Brain microvascular endothelial cell (primary cell): ENCODE results near the gene ADCK1.

Experiments used
- DNase-seq: peaks from one replicate; pipeline ENCODE4 v3.0.0-alpha.2; 2020
- H3K27ac ChIP-seq: fragments of 250-450 bp; sonication (Bioruptor Pico); 2 replicates; pipeline ENCODE4 v1.5.1; 2020; ENCODE audit warnings: mild to moderate bottlenecking, moderate library complexity
- H3K27me3 ChIP-seq: fragments of 250-450 bp; sonication (Bioruptor Pico); replicated peaks from 2 replicates; pipeline ENCODE4 v1.5.1; 2020; ENCODE audit warnings: mild to moderate bottlenecking
- H3K36me3 ChIP-seq: fragments of 250-450 bp; sonication (Bioruptor Pico); replicated peaks from 2 replicates; pipeline ENCODE4 v1.5.1; 2020; ENCODE audit warnings: mild to moderate bottlenecking
- H3K4me3 ChIP-seq: 2 replicates; pipeline ENCODE4 v1.5.1; 2011; ENCODE audit warnings: low read depth, mild to moderate bottlenecking, control low read depth, low read length, moderate library complexity
- CTCF ChIP-seq: IDR thresholded peaks from 2 replicates; pipeline ENCODE4 v1.5.1; 2011; ENCODE audit warnings: low read depth, mild to moderate bottlenecking, moderate library complexity, low read length, control low read depth, inconsistent platforms; ENCODE audit errors: missing control alignments
- in situ Hi-C: cut with HindIII; loops from 2 replicates; pipeline ENCODE4 v1.10.0; 2017; ENCODE audit warnings: low sequenced_read_pairs, low pct_ligation_motif_present

ADCK1 gene

GRCh38 chr14:77856941-77857340 lies 57.0 kb downstream of the ADCK1 start:
- TF ChIP-seq CTCF: no peak
- no peak for DNase-seq
- no peak overlapping the region for H3K4me3 ChIP-seq
- no peaks in the 10 kb centered on the region for H3K27me3 ChIP-seq
- H3K36me3 ChIP-seq: no peaks in the 10 kb centered on the region
- in situ Hi-C loops: no loop called here
- H3K27ac ChIP-seq: no peak overlapping the region

- TF ChIP-seq CTCF: no peak
- Histone ChIP-seq H3K36me3 (no peaks in the 10 kb centered on the region), H3K27me3 (no peaks in the 10 kb centered on the region), H3K27ac (no peak overlapping the region), H3K4me3 (no peak overlapping the region)
- in situ Hi-C loops: no loop called here
- no peak for DNase-seq
Measured at GRCh38 chr14:77859934-77860570, 60.1 kb downstream of the ADCK1 start.

- no peak overlapping the region for H3K4me3 ChIP-seq
- no peaks in the 10 kb centered on the region for H3K27me3 ChIP-seq
- in situ Hi-C loops: no loop called here
- no peak overlapping the region for H3K27ac ChIP-seq
- no peak for DNase-seq
- no peaks in the 10 kb centered on the region for H3K36me3 ChIP-seq
- no peak for TF ChIP-seq CTCF
Measured at GRCh38 chr14:77861201-77861600, 61.3 kb downstream of the ADCK1 start.

GRCh38 chr14:77862154-77862786 lies 62.4 kb downstream of the ADCK1 start:
- TF ChIP-seq CTCF: peak; percentile 100
- in situ Hi-C loops: no loop called here
- Histone ChIP-seq H3K36me3 (no peaks in the 10 kb centered on the region), H3K27me3 (no peaks in the 10 kb centered on the region), H3K4me3 (no peak overlapping the region), H3K27ac (no peak overlapping the region)
- DNase-seq: peak; percentile 56

GRCh38 chr14:77864085-77864484 lies 64.2 kb downstream of the ADCK1 start:
- no peaks in the 10 kb centered on the region for H3K36me3 ChIP-seq
- no peaks in the 10 kb centered on the region for H3K27me3 ChIP-seq
- no peak overlapping the region for H3K4me3 ChIP-seq
- no peak for DNase-seq
- no peak overlapping the region for H3K27ac ChIP-seq
- no peak for TF ChIP-seq CTCF
- in situ Hi-C loops: no loop called here

- H3K36me3 ChIP-seq: no peaks in the 10 kb centered on the region
- H3K27ac ChIP-seq: no peak overlapping the region
- in situ Hi-C loops: no loop called here
- H3K4me3 ChIP-seq: no peak overlapping the region
- no peaks in the 10 kb centered on the region for H3K27me3 ChIP-seq
- no peak for DNase-seq
- TF ChIP-seq CTCF: no peak
Measured at GRCh38 chr14:77864580-77864979, 64.7 kb downstream of the ADCK1 start.
